Cerebellar nuclear complex (tissue), 1 donor: ENCODE results near the gene GFOD1.
"Not testable (repeated sequence)": the region's sequence is repeated elsewhere in the genome, so short reads cannot be mapped to it uniquely, and the experiment has no call there.

Experiments
- DNase-seq, 2 experiments: peaks; one replicate each; lab custom pipeline; 2025; lab: John Stamatoyannopoulos, UW

Gene GFOD1

DNA sequence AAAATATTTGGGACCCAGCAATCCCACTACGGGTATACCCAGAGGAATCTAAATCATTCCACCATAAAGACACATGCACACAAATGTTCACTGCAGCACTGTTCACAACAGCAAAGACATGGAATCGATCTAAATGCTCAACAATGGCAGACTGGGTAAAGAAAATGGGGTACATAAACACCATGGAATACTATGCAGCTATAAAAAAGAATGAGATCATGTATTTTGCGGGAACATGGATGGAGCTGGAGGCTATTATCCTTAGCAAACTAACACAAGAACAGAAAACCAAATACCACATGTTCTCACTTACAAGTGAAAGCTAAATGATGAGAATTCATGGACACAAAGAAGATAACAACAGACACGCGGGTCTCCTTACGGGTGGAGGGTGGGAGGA lies 43.4 kb downstream of the GFOD1 start:
- not testable (repeated sequence) for DNase-seq

DNA sequence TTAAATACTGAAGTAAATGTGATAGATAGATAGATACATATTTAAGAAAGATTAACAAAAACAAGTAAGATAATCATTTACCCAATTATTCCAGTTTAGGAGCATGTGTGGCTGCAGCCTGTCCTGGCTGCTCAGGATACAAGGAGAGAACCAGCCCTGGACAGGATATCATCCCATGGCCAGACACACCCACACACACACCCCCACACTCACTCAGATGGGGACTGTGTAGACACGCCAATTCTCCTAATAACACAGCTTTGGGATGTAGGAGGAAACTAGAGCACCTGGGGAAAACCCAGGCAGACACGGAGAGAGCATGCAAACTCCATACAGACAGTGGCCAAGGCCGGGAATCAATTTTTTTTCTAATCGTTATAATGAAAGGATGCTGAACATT lies 45.6 kb downstream of the GFOD1 start:
- DNase-seq = no peak

DNA sequence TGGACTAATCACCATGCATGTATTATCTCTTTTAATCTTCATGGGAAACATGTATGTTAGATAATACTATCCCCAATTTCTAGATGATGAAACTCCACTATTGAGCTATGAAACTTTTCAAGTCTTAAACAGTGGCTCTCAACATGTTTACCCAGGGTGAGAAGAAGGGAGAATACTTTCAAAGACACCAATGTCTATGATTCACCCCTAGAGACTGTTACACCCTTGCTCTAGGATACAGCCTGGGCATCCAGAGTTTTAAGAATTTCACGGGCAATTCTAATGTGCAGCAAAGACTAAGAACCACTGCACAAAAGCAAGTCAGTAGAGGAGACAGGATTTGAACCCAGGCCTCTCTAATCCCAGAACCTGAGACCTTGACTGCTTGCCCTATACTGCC lies 47.8 kb downstream of the GFOD1 start:
- DNase-seq = no peak

DNA sequence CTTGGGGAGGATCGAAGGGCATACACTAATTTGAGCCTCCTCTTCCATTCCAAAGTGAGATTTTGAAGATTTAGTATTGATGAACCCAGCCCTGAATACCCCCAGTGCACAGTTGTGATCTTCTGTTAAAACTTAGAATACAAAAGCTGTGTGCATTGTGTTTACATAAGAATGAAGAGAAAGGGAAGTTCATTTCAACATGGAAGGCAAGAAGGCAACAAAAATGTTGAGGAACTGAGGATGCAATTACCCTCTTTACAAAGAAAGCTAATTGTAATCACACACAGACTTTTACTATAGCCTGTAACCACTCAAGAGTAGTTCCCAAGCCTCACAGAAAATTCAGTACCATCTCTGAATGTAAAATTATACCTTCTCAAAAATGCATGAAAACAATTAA lies 49.3 kb downstream of the GFOD1 start:
- no peak for DNase-seq

DNA sequence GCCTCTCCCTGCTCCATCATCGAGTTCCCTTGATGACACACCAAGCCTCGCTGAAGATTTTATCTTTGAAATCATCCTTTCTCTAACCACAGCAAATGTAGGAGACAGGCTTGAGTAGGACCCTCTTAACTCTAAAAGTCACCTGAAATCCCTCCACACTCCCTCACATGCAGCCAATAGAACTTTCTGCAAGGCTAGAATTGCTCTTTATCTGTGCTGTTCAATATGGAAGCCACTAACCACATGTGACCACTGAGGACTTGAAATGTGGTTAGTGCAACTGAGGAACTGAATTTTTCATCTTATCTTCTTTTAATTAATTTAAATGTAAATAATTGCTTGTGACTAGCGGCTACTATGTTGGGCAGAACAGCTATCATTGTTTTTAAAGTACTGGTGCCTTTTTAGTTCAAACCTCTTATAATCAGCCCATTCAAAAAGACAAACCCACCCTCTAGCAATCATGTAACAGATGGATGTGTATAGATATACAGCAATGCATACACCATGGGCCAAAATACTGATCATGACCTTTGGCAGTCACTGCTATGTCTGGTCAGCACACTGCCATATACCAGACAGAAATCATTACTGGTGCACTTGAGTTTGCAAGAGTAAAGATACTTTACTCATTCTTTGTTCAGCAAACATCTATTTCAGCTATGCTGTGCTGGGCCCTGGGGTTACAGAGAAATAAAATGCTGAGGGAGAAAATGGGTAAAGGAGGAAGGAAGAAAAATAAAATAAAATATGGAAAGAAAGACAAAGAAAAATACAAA lies 50.0 kb downstream of the GFOD1 start:
- DNase-seq = no peak

DNA sequence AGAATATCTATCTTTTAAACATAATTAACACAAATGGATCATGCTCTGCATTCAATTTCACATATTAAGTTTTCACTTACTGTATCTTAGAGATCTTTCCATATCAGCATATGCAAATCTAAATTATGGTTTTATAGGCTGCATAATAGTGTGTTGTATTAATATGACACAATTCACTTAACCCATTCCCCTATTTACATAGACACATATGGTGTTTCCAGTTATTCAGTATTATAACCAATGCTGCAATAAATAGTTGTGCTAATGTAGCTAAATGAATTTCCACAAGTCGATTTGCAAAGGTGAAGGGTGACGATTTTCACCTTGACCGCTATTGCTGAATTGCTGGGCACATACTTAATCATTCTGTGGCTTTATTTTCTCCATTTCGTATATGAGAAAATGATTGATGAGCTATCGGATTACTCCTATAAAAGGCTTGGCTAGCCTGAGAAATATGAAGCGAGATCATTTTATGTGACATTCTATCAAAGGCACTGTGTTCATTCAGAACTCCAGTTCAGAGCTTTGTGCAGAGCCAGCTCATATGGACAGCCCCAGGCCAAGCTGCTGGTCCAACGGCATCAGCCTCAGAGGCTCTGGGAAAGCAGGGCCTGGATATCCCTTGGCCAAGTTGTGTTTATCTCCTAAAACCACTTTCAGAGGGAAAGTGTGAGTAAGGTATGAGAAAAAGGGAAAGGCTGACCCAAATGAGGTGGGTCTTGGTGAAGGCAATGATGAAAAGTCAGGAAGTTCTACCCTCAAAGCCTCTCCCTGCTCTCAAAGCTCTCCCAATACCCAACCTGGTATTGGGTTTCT lies 50.8 kb downstream of the GFOD1 start:
- no peak for DNase-seq

DNA sequence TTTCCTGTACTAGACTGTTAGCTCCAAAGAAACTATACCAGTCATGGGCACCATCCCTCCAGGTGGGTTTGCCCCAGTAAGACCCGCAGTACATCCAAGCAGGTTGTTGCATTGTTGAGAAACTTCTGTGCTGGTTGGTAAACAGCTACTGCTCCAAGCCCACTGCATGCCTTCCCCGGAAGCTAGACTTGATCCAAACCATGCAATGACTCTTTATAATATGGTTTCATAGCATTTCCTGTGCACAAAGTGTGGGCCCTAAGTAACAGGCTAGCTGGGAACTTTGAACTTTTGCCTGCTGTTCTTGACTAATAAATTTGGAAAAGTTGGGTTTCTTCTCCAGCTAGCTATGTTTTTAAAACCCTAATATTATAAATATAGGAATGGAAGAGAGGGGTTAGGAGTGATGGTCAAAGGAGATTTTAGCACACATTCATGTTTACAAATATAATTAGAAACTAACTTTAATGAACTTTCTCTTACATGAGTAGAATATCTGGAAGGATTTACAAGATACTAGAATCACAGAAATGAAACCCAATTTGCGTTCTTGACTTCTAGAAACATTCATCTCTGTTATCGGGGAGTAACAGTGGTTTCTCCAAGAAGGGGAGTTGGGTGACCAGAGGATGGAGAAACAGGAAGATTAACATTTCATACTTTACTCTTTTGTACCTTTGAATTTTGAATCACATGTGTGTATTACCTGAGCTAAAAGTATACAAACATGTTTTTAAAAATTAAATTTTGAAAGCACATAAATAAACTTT lies 51.7 kb downstream of the GFOD1 start:
- no peak for DNase-seq

DNA sequence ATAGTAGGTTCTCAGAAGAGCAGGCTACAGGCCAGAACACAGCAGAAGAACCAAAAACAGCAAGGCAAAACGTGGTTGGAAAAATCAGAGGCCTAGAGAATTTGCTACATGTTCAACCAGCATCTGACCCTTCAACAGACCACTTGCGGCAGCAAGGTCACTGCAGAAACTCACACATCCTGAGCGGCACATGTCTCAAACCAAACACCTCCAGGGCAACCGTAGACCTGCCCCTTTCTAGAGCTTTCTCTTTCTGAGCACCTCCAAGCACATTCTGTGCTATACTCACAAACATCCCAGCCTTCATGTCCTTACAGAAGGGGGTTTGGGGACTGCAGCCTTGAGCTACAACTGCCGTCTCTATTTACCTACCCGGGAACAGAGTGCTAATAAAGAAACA lies 52.6 kb downstream of the GFOD1 start:
- no peak for DNase-seq

DNA sequence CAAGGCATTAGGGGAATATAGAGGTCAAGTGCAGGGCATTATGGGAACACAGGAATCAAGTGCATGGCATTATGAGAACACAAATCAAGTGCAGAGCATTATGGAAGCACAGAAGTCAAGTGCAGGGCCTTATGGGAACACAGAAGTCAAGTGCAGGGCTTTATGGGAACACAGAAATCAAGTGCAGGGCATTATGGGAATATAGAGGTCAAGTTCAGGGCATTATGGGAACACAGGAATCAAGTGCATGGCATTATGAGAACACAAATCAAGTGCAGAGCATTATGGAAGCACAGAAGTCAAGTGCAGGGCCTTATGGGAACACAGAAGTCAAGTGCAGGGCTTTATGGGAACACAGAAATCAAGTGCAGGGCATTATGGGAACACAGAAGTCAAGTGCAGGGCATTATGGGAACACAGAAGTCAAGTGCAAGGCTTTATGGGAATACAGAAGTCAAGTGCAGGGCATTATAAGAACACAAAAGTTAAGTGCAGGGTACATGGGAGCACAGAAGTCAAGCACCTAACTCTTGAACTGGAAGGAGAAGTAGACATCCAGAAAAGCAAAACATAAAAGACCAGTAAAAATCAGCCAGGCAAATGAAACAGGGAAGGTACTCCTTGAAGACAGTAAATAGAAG lies 53.1 kb downstream of the GFOD1 start:
- not testable (repeated sequence) for DNase-seq

DNA sequence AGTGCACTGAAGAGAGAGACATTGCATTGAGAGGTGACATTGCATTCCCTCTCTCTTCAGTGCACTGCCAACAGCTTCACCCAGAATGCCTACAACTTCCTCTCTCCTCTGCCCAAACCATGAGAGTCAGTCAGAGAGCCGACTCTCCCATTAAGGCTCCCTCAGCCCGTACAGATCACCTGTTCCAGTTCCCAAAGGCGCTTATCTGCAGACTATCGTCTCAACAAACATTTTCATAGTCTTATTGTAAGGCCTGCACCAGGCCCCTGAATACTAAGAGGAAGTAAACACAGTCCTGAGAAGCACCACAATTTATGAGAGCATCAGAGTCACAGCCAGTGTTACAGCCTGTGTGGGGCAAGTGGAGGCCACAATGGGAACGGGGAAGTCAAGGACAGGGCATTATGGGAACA lies 53.7 kb downstream of the GFOD1 start:
- no peak for DNase-seq

DNA sequence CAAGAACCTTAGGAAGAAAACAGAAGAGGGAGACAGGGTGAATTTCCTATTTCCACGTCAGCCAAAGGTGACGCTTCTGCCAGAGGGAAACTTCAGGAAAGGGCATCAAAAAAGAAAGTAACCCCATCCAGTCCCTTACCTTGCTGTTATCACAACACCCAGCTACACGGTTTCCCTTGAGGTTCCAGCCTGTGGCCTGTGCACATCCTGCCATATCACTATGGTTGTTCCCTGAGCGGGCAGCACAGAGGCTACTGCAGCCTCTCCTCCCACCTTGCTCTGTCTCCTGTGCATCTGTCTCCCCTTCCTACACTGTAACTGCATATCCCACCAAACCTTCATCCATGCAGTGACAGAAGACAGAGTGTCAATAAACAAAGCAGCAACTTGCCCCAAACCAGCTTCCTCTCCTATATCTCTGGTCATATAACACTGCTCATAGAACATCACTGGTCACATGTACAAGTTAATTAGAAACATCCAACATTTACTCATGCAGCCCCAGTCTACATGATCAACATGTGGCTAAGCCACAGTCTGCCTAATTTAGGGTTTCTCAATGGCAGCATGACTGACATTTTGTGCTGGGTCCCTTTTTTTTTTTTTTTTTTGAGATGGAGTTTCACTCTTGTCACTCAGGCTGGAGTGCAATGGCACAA lies 54.7 kb downstream of the GFOD1 start:
- no peak for DNase-seq

DNA sequence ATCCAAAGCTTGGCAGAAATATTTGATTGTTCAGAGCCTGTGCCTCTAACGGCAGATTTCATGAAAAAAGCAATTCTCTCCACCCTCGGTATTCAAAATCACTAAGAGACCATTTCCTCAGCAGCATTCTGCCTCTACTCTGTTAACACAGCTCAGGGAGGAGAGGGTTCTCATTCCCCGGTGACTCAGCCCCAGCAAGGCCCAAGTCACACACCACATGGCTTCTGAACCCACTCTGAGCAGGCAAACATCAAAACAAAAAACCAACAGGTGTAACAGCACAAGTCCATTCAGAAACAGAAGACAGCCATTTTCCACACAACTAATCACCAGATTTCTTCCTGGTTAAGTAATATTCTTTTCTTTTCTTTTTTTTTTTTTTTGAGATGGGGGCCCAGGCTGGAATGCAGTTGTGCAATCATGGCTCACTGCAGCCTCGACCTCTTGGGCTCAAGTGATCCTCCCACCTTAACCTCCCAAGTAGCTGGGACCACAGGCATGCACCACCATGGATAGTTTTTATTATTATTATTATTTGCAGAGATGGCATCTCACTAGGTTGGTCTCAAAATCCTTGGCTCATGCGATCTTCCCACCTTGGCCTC lies 55.4 kb downstream of the GFOD1 start:
- DNase-seq = no peak

DNA sequence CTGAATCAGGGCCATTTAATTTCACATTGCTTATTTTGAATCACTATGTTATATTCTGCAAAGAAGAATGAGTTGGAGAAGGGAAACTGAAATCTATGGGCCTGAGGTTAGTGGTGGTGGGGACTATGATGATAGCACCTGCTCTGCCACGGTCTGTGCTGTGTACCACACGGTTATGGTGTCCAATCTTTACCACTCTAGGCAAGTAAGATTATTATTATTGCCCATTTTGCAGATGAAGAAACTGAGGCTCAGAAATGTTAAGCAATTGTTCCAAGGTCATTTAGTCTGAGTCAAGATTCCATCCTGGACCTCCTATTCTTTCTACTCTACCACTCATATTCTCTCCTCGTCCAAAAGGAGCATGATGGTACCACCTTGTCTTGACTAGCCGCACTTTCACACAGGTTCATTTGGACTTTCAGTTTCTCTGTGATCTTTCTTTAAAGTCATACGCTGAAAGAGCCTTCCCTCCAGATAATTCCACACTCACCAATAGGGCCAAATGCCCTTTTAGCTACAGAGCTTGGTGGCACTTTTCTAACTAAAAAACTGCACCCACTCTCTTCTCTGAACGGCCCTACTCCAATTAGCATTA lies 56.2 kb downstream of the GFOD1 start:
- no peak for DNase-seq

DNA sequence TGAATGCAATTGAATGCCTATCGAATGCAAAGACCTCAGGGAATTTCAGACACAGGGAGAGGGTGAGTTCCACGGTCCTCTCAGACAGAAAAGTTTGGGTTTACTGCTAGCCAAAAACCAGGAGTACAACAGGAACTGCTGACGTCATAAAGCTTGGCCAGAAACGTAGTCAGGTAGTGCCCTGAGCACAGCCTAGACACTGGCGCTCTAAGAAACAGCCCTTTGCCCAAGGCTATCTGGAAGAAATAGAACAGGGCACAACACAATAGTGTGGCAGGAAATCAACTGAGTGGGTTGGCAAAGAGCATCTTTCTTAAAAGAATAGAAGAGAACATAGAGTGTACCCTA lies 58.0 kb downstream of the GFOD1 start:
- DNase-seq = no peak

DNA sequence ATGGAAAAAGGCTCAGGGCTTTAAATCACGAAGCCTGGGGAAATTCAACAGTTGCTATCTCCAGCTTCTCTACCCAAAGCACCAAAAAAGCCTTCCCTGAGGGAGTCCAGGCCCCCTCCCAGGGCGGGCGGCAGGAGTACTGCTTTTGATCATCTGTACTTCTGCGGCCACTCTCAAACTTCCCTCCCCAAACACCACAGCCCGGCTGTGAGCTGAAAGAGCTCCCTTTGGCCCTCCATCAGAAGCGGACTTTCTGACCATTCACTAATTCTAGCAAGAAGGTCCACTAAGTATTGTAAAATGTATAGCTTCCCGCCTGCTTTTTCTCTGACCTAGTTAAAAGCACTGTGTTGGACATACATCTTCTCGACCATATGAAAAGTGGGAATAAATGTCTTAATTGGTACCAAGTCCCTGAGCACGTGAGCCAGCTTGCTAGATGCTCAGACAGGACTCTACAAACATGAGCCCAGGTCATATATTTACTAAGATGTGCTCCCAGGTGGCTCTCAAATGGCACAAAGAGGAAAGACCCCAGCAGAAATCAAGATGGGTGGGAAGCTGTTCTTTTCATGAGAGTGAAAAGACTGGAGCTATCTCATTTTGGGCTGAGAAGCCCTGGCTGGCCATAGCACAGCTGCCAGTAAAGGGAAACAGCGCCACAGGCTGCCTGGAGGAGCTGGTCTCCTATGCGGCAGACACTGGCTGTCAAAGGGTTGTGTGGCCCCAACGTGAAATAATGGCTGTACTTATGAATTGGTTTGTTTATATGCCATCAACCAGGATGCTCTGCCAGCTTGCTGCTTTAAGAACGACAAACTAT lies 58.6 kb downstream of the GFOD1 start:
- no peak for DNase-seq

DNA sequence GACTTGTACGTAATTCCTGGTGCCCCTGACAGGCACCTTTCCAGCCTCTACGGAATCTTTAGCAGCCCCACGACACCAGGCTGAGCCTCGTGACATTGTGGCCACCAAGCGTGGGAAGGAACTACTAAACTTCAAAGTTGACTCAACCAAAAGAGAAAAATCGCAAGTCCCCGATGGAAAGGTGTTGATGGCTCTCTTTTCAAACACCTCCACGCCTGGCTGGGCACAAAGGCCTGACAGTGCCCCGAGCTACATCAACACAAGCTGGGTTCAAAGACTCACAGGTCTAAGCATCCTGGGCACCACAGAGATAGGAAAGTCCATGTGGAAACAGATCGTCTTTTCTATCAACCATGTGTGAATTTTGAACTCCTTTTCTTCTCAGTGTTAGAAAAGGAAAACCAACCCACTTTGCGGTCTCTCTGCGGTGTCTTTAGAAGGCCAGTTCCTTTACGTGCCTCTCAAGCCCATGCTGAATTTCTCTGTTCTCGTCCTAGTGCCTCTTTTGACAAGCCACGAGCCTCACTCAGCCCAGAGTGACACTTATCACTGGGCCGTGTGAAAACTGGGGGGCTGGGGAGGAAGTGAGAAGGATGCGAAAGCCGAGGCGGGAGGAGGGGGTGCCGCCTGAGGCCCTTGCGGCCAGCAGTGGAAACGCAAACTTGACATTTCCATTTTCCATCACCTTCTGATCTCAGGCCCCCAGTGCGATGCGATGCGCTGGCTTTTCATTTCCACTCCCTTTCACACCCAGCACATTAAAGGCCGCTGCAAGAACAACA lies 59.4 kb downstream of the GFOD1 start:
- no peak for DNase-seq

DNA sequence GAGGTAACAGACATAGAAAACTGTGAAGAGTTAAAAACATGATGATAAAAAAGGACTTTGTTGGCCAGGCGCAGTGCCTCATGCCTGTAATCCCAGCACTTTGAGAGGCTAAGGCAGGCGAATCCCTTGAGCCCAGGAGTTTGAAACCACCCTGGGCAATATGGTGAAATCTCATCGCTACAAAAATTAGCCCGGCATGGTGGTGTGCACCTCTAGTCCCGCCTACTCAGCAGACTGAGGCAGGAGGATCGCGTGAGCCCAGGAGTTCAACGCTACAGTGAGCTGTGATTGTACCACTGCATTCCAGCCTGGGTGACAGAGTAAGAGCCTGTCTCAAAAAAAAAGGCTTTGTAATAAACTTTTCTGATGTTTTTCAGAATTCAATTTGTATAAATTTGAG lies 60.1 kb downstream of the GFOD1 start:
- DNase-seq = no peak

DNA sequence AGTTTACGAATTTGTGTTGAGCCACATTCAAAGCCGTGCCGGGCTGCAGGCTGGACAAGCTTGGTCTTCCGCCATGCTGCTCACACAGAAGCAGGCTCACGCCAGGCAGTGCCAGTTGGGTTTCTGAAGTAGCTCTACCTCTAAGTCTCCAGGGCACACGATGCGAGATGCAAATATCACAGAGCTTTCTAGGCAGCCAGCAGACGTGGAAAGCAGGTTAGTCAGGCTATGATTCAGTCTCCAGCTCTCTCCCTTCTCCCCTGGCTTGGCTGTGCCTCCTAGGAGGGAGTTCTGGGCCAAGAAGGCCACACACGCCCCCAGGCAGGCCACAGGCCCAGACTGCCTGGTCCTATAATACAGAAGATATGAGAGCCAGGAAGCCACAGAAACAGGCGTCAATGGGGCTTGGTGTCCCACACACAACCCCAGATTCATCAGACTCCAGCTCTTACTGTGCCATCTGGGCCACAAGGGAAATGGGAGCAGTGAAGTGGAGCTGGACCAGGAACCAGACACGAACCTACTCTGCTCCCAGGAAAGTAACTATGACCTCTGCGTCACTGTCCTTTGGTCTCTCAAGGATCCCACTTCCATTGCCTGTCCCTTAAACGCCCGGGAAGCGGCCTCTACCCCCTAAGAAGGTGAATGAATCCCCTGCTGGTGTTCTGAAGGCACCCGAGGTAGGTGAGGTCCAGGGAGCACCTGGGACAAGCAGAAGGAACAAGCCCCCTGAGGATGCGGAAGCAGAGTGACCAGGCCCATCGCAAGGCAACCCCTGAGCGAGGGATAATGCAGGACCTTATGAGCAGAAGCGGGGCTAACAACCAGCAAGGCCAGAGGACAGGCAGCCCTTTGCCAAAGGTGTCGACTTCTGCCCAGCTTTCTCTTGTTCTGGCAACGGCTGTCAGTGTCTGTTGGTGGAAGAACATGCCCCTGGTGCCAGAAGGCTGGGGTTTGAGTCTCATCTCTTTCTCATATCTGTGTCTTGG lies 61.2 kb downstream of the GFOD1 start:
- DNase-seq = no peak
